ENCODE results near the gene CENPA.
"Not testable (repeated sequence)": the region's sequence is repeated elsewhere in the genome, so short reads cannot be mapped to it uniquely, and the experiment has no call there.

CENPA gene

GRCh38 chr2:26795135-26795534 lies 9.3 kb downstream of the CENPA start:
- not testable (repeated sequence) for DNase-seq

- DNase-seq: no peak
These were observed 15.5 kb downstream of the CENPA start for GRCh38 chr2:26801328-26801727.

- no peak for DNase-seq
These were observed 15.9 kb downstream of the CENPA start for GRCh38 chr2:26801796-26802195.

GRCh38 chr2:26805241-26805676 lies 19.4 kb downstream of the CENPA start:
- no peak for DNase-seq

GRCh38 chr2:26807788-26808460 lies 22.1 kb downstream of the CENPA start:
- DNase-seq: no peak

GRCh38 chr2:26809211-26809610 lies 23.4 kb downstream of the CENPA start:
- DNase-seq: no peak

GRCh38 chr2:26809876-26810577 lies 24.2 kb downstream of the CENPA start:
- no peak for DNase-seq

GRCh38 chr2:26811261-26811660 lies 25.4 kb downstream of the CENPA start:
- DNase-seq: no peak

- DNase-seq: no peak
These were observed 26.2 kb downstream of the CENPA start for GRCh38 chr2:26811791-26812694.

GRCh38 chr2:26812731-26813130 lies 26.9 kb downstream of the CENPA start:
- DNase-seq: no peak

GRCh38 chr2:26814072-26814765 lies 28.4 kb downstream of the CENPA start:
- not testable (repeated sequence) for DNase-seq

- no peak for DNase-seq
These were observed 31.0 kb downstream of the CENPA start for GRCh38 chr2:26816893-26817292.

GRCh38 chr2:26818255-26818654 lies 32.4 kb downstream of the CENPA start:
- no peak for DNase-seq

- DNase-seq: no peak
These were observed 33.1 kb downstream of the CENPA start for GRCh38 chr2:26818972-26819371.

GRCh38 chr2:26820932-26821331 lies 35.1 kb downstream of the CENPA start:
- DNase-seq: no peak

- no peak for DNase-seq
These were observed 37.0 kb downstream of the CENPA start for GRCh38 chr2:26822877-26823276.

GRCh38 chr2:26838121-26838906 lies 52.5 kb downstream of the CENPA start:
- DNase-seq: no peak

GRCh38 chr2:26840937-26841610 lies 55.2 kb downstream of the CENPA start:
- no peak for DNase-seq

- DNase-seq: no peak
These were observed 57.2 kb downstream of the CENPA start for GRCh38 chr2:26843041-26843440.
